HL-60 (cell line): Measurements from ENCODE around the gene OR56A5.

Experiments used
- DNase-seq, 2 experiments: peaks; one replicate each; pipeline ENCODE4 v3.0.0-alpha.2; 2010 to 2020; ENCODE audit warnings: low read depth in 1 of 2, low spot score in 1 of 2
- H3K27ac ChIP-seq: fragments of 250-450 bp; sonication (Bioruptor Pico); replicated peaks from 2 replicates; pipeline ENCODE4 v1.5.1; 2020; ENCODE audit warnings: mild to moderate bottlenecking, moderate library complexity
- H3K27me3 ChIP-seq: fragments of 250-450 bp; sonication (Bioruptor Pico); 2 replicates; pipeline ENCODE4 v1.5.1; 2021; ENCODE audit warnings: mild to moderate bottlenecking, moderate library complexity; ENCODE audit not compliant: insufficient read depth, poor library complexity, severe bottlenecking
- H3K4me3 ChIP-seq: replicated peaks from 2 replicates; pipeline ENCODE4 v1.5.1; 2011; ENCODE audit warnings: mild to moderate bottlenecking, control low read depth, low read length; ENCODE audit not compliant: insufficient read depth
- GABPA ChIP-seq: IDR thresholded peaks from 2 replicates; pipeline ENCODE4 v1.6.1; 2012; ENCODE audit warnings: low read depth
- POLR2AphosphoS5 ChIP-seq: IDR thresholded peaks from 2 replicates; pipeline ENCODE4 v1.6.1; 2012; ENCODE audit warnings: low read depth
- SPI1 ChIP-seq: IDR thresholded peaks from 2 replicates; pipeline ENCODE4 v1.6.1; 2012; ENCODE audit warnings: low read depth, mild to moderate bottlenecking, borderline replicate concordance
- TF ChIP-seq, protein P1 (sequence below): IDR thresholded peaks from 2 replicates; pipeline ENCODE4 v1.6.1; 2012; ENCODE audit warnings: low read depth; ENCODE audit not compliant: insufficient replicate concordance
- TF ChIP-seq, protein P2 (sequence below): IDR thresholded peaks from one replicate; pipeline ENCODE4 v1.5.1; 2011; ENCODE audit warnings: low read length, control low read depth, inconsistent platforms; ENCODE audit not compliant: insufficient read depth

The OR56A5 gene

DNA sequence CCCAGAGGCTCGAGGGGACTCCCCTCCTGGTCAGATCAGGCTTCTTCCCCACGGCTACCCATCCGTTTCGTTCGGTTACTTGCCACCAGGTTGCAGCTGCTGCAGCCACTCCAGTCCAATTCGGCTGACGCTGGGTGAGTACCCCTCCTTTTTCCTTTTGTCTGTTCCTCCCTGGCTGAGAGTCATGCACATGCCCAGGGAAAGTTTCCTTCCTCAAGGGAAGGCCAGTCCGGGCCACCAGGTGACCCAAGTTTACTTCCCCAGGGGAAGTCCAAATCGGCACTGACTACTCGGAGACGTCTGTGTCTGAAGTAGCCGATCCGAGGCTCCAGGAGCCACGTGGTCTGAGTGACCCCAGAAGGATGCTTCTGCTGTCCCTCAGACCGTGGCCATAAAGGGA lies 39.5 kb downstream of the OR56A5 start:
- H3K4me3 ChIP-seq = no peak overlapping the region
- H3K27me3 ChIP-seq = no peaks in the 10 kb centered on the region
- no peak for DNase-seq
- TF ChIP-seq SPI1 (no peak), POLR2AphosphoS5 (no peak), GABPA (no peak)
- TF ChIP-seq, protein P1, sequence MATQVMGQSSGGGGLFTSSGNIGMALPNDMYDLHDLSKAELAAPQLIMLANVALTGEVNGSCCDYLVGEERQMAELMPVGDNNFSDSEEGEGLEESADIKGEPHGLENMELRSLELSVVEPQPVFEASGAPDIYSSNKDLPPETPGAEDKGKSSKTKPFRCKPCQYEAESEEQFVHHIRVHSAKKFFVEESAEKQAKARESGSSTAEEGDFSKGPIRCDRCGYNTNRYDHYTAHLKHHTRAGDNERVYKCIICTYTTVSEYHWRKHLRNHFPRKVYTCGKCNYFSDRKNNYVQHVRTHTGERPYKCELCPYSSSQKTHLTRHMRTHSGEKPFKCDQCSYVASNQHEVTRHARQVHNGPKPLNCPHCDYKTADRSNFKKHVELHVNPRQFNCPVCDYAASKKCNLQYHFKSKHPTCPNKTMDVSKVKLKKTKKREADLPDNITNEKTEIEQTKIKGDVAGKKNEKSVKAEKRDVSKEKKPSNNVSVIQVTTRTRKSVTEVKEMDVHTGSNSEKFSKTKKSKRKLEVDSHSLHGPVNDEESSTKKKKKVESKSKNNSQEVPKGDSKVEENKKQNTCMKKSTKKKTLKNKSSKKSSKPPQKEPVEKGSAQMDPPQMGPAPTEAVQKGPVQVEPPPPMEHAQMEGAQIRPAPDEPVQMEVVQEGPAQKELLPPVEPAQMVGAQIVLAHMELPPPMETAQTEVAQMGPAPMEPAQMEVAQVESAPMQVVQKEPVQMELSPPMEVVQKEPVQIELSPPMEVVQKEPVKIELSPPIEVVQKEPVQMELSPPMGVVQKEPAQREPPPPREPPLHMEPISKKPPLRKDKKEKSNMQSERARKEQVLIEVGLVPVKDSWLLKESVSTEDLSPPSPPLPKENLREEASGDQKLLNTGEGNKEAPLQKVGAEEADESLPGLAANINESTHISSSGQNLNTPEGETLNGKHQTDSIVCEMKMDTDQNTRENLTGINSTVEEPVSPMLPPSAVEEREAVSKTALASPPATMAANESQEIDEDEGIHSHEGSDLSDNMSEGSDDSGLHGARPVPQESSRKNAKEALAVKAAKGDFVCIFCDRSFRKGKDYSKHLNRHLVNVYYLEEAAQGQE = no peak
- TF ChIP-seq, protein P2, sequence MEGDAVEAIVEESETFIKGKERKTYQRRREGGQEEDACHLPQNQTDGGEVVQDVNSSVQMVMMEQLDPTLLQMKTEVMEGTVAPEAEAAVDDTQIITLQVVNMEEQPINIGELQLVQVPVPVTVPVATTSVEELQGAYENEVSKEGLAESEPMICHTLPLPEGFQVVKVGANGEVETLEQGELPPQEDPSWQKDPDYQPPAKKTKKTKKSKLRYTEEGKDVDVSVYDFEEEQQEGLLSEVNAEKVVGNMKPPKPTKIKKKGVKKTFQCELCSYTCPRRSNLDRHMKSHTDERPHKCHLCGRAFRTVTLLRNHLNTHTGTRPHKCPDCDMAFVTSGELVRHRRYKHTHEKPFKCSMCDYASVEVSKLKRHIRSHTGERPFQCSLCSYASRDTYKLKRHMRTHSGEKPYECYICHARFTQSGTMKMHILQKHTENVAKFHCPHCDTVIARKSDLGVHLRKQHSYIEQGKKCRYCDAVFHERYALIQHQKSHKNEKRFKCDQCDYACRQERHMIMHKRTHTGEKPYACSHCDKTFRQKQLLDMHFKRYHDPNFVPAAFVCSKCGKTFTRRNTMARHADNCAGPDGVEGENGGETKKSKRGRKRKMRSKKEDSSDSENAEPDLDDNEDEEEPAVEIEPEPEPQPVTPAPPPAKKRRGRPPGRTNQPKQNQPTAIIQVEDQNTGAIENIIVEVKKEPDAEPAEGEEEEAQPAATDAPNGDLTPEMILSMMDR = no peak
- H3K27ac ChIP-seq = no peak overlapping the region

DNA sequence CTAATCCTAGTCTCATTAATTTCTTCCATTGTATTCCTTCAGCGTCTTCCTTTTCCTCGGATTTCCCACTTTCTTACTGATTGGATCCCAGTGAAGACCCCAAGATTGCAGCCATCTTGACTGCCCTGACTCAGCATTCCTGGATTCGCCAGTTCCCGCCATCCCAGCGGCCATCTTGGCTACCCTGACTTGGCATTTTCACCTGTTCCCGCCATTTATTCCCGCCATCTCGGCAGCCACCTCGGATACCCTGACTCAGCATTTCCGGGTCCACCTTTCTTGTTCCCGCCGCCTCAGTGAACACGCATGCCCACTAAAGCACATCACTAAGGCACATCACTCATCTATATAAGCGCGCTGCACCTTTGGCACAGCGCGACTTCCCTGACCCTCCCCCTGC lies 40.0 kb downstream of the OR56A5 start:
- Histone ChIP-seq H3K27me3 (no peaks in the 10 kb centered on the region), H3K4me3 (no peak overlapping the region), H3K27ac (no peak overlapping the region)
- TF ChIP-seq POLR2AphosphoS5 = no peak
- TF ChIP-seq GABPA = no peak
- TF ChIP-seq, protein P1 = no peak
- TF ChIP-seq, protein P2 = no peak
- TF ChIP-seq SPI1 = no peak
- no peak for DNase-seq

DNA sequence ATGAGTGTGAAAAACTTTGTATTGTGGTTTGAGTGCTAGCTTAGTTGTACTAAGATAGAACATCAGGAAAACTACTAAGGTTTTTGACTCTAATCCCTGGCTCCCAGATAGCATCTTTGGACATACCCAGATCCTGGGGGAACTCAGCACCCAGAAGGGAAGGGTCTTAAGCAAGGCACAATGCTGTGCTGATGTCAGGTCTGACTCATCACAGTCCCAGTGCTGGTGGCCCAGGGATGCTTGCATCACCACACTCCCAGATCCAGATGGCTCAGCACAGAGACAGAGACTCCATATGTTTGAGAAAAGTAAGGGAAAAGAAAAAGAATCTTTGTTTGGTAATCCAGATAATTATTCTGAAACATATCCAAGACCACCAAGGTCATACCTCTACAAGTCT lies 44.5 kb downstream of the OR56A5 start:
- TF ChIP-seq SPI1 (no peak), POLR2AphosphoS5 (no peak)
- H3K27me3 ChIP-seq = no peaks in the 10 kb centered on the region
- DNase-seq = no peak
- H3K4me3 ChIP-seq = no peak overlapping the region
- no peak overlapping the region for H3K27ac ChIP-seq

DNA sequence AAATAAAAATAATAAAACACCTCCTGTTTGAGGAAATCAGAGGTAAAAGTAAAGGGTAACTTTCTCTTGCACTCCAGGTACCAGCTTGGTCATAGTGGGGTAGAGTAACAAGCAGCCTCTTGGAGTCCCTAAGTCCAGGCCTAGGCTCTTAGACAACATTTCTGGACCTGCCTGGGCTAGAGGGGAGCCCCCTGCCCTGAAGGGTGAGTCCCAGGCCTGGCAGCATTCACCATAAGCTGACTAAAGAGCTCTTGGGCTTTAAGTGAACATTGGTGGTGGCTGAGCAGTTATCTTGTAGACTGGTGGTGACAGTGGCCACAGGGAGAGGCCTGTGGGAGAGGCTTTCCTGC lies 44.9 kb downstream of the OR56A5 start:
- TF ChIP-seq, protein P1 = no peak
- TF ChIP-seq GABPA = no peak
- no peak for TF ChIP-seq SPI1
- TF ChIP-seq POLR2AphosphoS5 = no peak
- TF ChIP-seq, protein P2 = no peak
- no peak overlapping the region for H3K4me3 ChIP-seq
- H3K27me3 ChIP-seq = no peaks in the 10 kb centered on the region
- DNase-seq = no peak
- H3K27ac ChIP-seq = no peak overlapping the region
